Activated CD8-positive, alpha-beta memory T cell treated with anti-CD3 and anti-CD28 coated beads for 36 hours (primary cell): ENCODE data around the gene C10orf62. TPM values are rescaled to one million over a fixed set of nuclear protein-coding genes. Genes with fewer than 3 reads are reported as not detected.
"Not testable (repeated sequence)": the region's sequence is repeated elsewhere in the genome, so short reads cannot be mapped to it uniquely, and the experiment has no call there.

Experiments
- CTCF ChIA-PET: fragments of 350-600 bp; sonication (Branson Sonifier 250); formaldehyde crosslinking; loops from one replicate; lab custom pipeline; 2021; ENCODE audit warnings: antibody characterized with exemption; lab: Charles Lee
- POLR2A ChIA-PET: fragments of 350-600 bp; sonication (Branson Sonifier 250); formaldehyde crosslinking; loops from one replicate; lab custom pipeline; 2021; ENCODE audit warnings: antibody characterized with exemption; lab: Charles Lee
- total RNA-seq, 2 experiments: library from RNA; stranded (reverse); gene quantifications; one replicate each; pipeline ENCODE4 v1.2.3, GENCODE V29; 2021

Gene C10orf62
- total RNA-seq, 2 experiments from 2014 or later: not detected

DNA sequence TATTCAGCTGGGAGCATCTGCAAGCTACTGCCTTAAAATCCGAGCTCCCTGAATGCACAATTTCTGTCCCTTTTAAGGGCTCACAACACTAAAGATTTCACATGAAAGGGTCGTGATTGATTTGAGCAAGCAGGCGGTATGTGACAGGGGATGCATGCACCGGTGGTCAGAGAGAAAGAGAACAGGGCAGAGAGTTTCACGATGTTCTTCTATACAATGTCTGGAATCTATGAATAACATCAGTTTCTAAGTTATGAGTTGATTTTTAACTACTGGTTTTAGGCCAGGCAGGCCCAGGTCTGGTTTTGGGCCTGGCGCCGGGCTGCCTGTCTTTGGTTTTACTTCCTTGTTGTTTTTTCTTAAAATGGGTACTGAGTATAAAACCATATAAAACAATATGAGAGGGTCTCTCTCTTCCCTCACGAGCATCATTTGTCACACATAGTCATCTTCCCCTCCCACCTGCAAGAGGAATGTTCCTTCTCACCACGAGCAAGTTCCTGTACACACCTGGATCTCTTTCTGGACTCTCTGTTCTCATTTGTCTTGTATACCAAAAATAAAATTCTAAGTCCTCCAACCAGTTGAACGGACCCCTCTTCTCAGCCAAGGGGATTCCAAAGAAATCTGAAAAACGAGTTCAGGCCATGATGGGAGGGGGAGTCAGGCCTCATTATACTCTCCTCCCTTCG, 28.0 kb upstream of the C10orf62 start:
- POLR2A ChIA-PET, CTCF ChIA-PET: not testable (repeated sequence)

DNA sequence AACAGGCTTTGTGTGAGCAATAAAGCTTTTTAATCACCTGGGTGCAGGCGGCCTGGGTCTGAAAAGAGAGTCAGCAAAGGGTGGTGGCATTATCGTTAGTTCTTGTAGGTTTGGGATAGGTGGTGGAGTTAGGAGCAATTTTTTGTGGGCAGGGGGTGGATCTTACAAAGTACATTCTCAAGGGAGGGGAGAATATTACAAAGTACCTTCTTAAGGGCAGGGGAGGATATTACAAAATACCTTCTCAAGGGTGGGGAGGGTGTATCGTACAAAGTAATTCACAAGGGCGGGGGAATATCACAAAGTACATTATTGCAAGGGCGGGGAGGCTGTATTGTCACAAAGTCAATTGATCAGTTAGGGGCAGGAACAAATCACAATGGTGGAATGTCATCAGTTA, 27.2 kb upstream of the C10orf62 start:
- POLR2A ChIA-PET, CTCF ChIA-PET: not testable (repeated sequence)

DNA sequence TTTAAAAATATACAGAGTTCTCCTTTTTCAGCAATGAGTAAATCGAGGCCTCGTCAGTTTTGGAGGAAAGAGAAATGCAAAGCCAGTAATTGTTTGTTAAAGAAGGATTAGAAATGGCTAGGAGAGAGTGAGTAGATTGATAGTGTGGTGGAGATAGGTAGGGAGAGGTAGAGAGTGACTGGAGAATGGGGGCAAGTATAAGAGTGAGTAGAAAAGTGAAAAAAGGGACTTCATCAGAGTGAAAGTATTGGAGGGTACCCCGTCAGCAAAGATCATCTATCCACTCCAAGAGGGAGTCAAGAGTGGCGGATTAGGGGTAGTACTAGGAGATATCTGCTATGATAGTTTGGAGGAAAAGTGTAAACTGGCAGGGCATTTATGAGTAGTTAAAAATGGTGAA, 26.2 kb upstream of the C10orf62 start:
- ChIA-PET POLR2A (no interaction called here), CTCF (no interaction called here)

GRCh38 chr10:97564776-97565175, 24.7 kb upstream of the C10orf62 start:
- ChIA-PET CTCF (no interaction called here), POLR2A (no interaction called here)

DNA sequence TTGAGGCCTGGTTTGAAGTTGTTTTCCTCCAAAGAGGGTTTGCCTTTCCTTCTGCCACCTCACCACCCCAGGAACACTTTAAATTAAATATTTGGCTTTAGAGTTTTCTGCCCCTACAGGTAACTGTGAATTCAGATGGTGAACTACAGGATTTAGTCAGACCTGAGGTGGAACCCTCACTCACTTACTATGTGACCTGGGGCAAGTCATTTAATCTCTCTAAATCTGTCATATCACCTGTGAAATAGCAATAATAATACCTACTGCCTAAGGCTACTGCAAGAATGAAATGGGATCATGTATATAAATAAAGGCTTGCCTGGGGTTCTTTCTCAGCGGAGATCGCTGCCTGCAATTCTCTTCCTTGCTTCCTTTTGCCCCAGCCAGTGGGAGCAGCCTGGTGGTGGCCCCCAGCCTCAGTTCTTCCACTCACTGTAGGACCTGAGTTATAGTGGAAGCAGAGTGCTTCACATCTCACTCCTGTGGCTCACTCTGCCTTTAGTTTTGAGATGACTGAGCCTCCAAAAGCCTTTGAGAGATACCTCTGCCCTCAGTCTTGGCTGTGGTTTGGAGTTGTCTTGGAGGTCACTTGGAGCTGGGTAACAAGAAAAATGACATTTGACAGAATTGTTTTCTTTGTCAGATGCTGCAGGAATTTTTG, 23.1 kb upstream of the C10orf62 start:
- CTCF ChIA-PET: no interaction called here
- POLR2A ChIA-PET: no interaction called here

DNA sequence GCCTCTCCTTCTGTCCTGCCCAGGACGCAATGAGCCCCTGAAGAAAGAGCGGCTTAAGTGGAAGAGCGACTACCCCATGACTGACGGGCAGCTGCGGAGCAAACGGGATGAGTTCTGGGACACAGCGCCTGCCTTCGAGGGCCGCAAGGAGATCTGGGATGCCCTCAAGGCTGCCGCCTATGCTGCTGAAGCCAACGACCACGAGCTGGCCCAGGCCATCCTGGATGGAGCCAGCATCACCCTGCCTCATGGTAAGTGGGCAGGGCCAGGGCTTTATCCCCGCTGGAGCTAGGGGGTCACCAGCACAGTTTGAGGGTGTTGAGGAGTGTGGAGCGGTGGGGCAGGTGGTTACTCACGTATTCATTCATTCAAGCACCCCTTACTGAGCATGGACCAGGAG, 21.6 kb upstream of the C10orf62 start:
- CTCF ChIA-PET: no interaction called here
- POLR2A ChIA-PET: no interaction called here

- CTCF ChIA-PET: no interaction called here
- POLR2A ChIA-PET: no interaction called here
These were observed 19.3 kb upstream of the C10orf62 start for GRCh38 chr10:97570146-97570788.

- CTCF ChIA-PET: interaction anchor here (0.9 to 2.0 kb wide), 3 partner anchors 17 to 70 kb away, joined by 3 to 7 read pairs (median 3); partner anchors contain the start of gene PI4K2A
- POLR2A ChIA-PET: no interaction called here
These were observed 18.6 kb upstream of the C10orf62 start for GRCh38 chr10:97570789-97571471.

DNA sequence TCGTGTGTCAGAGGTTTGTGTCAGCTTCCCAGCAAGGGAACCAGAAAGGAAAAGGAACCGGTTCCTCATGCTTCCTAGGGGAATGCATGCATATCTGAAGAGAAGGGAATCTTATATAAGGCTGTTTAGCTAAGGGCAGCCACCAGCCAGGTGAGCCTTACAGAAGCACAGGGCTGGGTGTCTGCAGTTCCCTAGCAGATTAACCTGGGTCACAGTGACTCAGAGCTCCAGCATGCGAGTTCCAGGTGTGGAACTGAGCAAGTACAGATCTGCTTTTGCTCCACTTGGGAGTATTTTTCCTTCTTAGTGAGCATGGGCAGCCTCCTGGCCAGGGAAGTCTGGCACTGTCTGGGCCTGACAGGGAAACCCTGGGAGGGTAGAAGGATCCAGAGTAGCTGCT, 17.9 kb upstream of the C10orf62 start:
- CTCF ChIA-PET: interaction anchor here (0.6 to 2.0 kb wide), 10 partner anchors 10 to 75 kb away, joined by 3 to 7 read pairs (median 3); partner anchors contain the start of gene PI4K2A
- POLR2A ChIA-PET: no interaction called here

DNA sequence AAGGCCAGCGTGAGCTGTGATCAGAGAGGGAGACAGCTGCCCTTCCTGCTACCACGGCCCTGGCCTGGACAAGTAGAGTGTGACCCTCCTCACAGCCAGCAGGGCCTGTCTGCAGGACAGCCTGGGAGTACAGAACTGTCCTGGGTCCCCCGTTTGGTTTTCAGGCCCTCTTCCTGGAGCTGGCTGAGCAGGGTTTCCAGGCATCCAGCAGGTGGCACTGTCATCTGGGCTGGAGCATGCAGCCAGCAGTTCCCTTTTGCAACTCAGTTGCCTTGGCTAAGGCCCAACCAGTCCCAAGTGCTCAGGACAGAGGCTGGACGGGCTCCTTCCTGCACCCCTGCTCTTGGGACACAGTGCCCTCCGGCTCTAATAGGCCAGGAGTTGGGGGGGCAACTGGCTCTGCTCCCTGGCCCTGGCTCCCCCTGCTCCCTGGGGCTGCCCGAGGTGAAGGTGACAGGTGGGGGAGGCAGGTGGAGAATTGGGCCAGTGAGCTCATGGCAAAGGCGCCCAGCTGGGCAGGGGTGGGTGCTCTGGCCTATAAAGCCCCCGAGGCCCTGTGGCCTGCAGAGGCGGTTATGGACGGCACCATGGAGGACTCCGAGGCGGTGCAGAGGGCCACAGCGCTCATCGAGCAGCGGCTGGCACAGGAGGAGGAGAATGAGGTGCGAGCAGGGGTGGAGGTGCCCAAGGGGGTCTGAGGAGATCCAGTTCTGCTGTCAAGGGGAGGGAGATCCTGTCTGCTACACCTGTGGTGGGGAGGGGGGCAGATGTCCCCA, 17.1 kb upstream of the C10orf62 start, which contains the start of gene ANKRD2:
ANKRD2 (plus strand) TSS at position 566 of the 776 bp plus-strand sequence; CDS start at position 576, 10 bp downstream.
- POLR2A ChIA-PET: no interaction called here
- CTCF ChIA-PET: interaction anchor here (0.6 to 2.0 kb wide), 10 partner anchors 9 to 113 kb away, joined by 3 to 7 read pairs (median 3); partner anchors contain the start of gene PI4K2A

DNA sequence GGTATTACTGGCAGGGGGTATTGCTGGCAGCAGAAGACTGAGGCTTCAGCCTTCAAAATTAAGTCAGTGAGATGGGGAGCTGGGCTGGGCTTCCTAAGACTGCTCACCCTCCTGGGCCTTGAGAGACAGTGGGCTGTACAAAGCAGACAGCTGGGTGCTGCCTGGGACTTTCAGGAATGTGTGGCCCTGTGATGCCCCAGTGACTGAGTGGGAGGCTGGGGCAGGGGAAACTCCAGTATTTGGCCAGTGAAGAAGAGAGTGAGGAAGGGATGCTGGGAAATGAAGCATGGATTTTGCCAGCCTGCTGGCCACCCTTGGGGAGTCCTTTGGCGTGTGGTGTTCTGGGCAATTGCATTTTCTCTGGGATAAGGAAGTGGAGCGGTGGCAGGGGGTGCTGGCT, 16.5 kb upstream of the C10orf62 start:
- POLR2A ChIA-PET: no interaction called here
- CTCF ChIA-PET: interaction anchor here (0.6 to 2.0 kb wide), 4 partner anchors 8 to 119 kb away, joined by 3 to 7 read pairs (median 5); partner anchors contain the start of gene PI4K2A

DNA sequence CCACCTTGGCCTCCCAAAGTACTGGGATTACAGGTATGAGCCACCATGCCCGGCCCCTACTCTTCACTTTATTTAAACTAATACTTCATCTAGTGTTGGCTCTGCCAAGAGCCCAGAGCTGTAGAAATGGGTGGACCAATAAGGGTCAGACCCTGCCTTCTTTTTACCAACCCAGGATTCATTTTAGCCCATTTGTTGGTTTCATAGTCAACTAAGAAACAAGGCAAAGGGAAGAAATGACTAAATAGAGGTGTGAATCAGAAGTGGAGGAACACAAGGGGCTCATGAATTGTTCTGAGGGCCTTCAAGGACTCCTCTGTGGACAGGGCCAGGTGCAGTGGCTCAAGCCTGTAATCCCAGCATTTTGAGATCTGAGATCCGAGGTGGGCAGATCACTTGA, 15.8 kb upstream of the C10orf62 start:
- CTCF ChIA-PET: interaction anchor here (1.3 kb wide), 1 partner anchor 120 kb away, joined by 3 read pairs; no protein-coding TSS in a partner anchor
- POLR2A ChIA-PET: no interaction called here

GRCh38 chr10:97574374-97575126, 15.0 kb upstream of the C10orf62 start:
- ChIA-PET POLR2A (no interaction called here), CTCF (interaction anchor here (1.3 kb wide), 1 partner anchor 120 kb away, joined by 3 read pairs; no protein-coding TSS in a partner anchor)

GRCh38 chr10:97575127-97575668, 14.3 kb upstream of the C10orf62 start:
- ChIA-PET POLR2A (no interaction called here), CTCF (interaction anchor here (0.6 to 1.4 kb wide), 2 partner anchors 78 to 127 kb away, joined by 3 read pairs; no protein-coding TSS in a partner anchor)

GRCh38 chr10:97576487-97576886, 13.0 kb upstream of the C10orf62 start:
- CTCF ChIA-PET: interaction anchor here (0.6 to 1.4 kb wide), 2 partner anchors 125 to 272 kb away, joined by 3 read pairs; no protein-coding TSS in a partner anchor
- POLR2A ChIA-PET: not testable (repeated sequence)

GRCh38 chr10:97577701-97578100, 11.8 kb upstream of the C10orf62 start:
- CTCF ChIA-PET: no interaction called here
- POLR2A ChIA-PET: no interaction called here

DNA sequence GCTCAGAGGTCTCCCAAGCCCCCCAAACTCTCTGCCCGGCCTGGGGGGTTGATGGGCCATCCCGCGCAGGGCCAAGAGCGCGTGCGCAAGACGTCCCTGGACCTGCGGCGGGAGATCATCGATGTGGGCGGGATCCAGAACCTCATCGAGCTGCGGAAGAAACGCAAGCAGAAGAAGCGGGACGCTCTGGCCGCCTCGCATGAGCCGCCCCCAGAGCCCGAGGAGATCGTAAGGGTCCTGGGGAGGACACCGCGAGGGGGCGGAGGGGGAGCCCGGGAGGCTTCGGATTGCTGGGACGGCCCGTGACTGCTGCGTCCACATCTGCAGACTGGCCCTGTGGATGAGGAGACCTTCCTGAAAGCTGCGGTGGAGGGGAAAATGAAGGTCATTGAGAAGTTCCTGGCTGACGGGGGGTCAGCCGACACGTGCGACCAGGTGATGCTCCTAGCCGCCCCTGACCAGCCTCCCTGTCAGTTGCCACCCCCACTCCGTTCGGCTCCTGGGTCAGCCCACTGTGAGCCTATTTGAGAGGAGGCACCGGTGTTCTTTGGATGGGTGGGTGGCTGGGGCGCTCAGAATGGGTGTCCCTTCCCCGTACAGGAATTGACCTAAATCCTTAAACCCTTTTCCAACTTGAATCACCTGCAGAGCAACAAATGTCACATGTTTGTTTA, 11.2 kb upstream of the C10orf62 start:
- POLR2A ChIA-PET: no interaction called here
- CTCF ChIA-PET: no interaction called here
